CD8-positive, alpha-beta memory T cell (primary cell): ENCODE results near the gene CDH23. TPM values are rescaled to one million over a fixed set of nuclear protein-coding genes. Genes with fewer than 3 reads are reported as not detected.

ENCODE experiments used
- CTCF ChIA-PET: fragments of 350-600 bp; sonication (Branson Sonifier 250); formaldehyde crosslinking; loops from one replicate; lab custom pipeline; 2021; ENCODE audit warnings: antibody characterized with exemption; lab: Charles Lee
- POLR2A ChIA-PET: fragments of 350-600 bp; sonication (Branson Sonifier 250); formaldehyde crosslinking; loops from one replicate; lab custom pipeline; 2021; ENCODE audit warnings: antibody characterized with exemption; lab: Charles Lee
- DNase-seq, 5 donors: peaks; one replicate each; pipeline versions ENCODE4 v3.0.0 to v3.0.0-alpha.2; 2020 to 2022; ENCODE audit warnings: mixed read lengths in 1 of 5
- H3K27ac ChIP-seq: one replicate; pipeline ENCODE4 v1.7.0; 2013; ENCODE audit warnings: low read depth, mild to moderate bottlenecking, low read length, moderate library complexity
- H3K27me3 ChIP-seq: 2 replicates; pipeline ENCODE4 v1.7.0; 2013; ENCODE audit warnings: low read length, mild to moderate bottlenecking; ENCODE audit not compliant: insufficient read depth, poor library complexity, severe bottlenecking
- H3K36me3 ChIP-seq: 2 replicates; pipeline ENCODE4 v1.7.0; 2013; ENCODE audit warnings: mild to moderate bottlenecking, low read length, moderate library complexity; ENCODE audit not compliant: insufficient read depth
- H3K4me1 ChIP-seq: 2 replicates; pipeline ENCODE4 v1.7.0; 2013; ENCODE audit warnings: mild to moderate bottlenecking, low read length, moderate library complexity; ENCODE audit not compliant: insufficient read depth
- H3K4me3 ChIP-seq: 2 replicates; pipeline ENCODE4 v1.7.0; 2013; ENCODE audit warnings: mild to moderate bottlenecking, low read length
- H3K9me3 ChIP-seq: 2 replicates; pipeline ENCODE4 v1.7.0; 2013; ENCODE audit warnings: mild to moderate bottlenecking, low read length
- H3K27ac Mint-ChIP-seq, 8 donors: one replicate each; pipeline ENCODE4 v1.8.0; 2020 to 2021; ENCODE audit warnings: mixed read lengths in 8 of 8, mild to moderate bottlenecking in 6 of 8, inconsistent platforms in 3 of 8, moderate library complexity in 3 of 8
- H3K27me3 Mint-ChIP-seq, 2 donors: one replicate each; pipeline ENCODE4 v1.8.0; 2020 to 2021; ENCODE audit warnings: mixed read lengths in 2 of 2, mild to moderate bottlenecking in 1 of 2, moderate library complexity in 1 of 2
- H3K36me3 Mint-ChIP-seq, 3 donors: one replicate each; pipeline ENCODE4 v1.8.0; 2020 to 2021; ENCODE audit warnings: mixed read lengths in 3 of 3, inconsistent platforms in 1 of 3, mild to moderate bottlenecking in 1 of 3
- H3K4me1 Mint-ChIP-seq, 3 donors: one replicate each; pipeline ENCODE4 v1.8.0; 2020 to 2021; ENCODE audit warnings: mixed read lengths in 3 of 3, inconsistent platforms in 1 of 3, mild to moderate bottlenecking in 1 of 3
- H3K4me3 Mint-ChIP-seq, 7 donors: one replicate each; pipeline ENCODE4 v1.8.0; 2020 to 2021; ENCODE audit warnings: mixed read lengths in 7 of 7, mild to moderate bottlenecking in 6 of 7, moderate library complexity in 4 of 7, inconsistent platforms in 2 of 7
- H3K9me3 Mint-ChIP-seq, 5 donors: one replicate each; pipeline ENCODE4 v1.8.0; 2020 to 2022; ENCODE audit warnings: mixed read lengths in 5 of 5, mild to moderate bottlenecking in 3 of 5, moderate library complexity in 2 of 5, inconsistent platforms in 1 of 5
- polyA plus RNA-seq: library from polyadenylated mRNA; unstranded; fragments of 300-500 nt; fragmentation: Illumina TruSeq; gene quantifications from one replicate; pipeline ENCODE4 v1.2.3, GENCODE V29; 2021
- total RNA-seq, 2 experiments: library from RNA; stranded (reverse); gene quantifications; one replicate each; pipeline ENCODE4 v1.2.3, GENCODE V29; 2021

Gene CDH23
- total and polyA plus RNA-seq, 3 experiments from 2014 or later, result 0.74 to 2.0 (median 0.78) TPM

DNA sequence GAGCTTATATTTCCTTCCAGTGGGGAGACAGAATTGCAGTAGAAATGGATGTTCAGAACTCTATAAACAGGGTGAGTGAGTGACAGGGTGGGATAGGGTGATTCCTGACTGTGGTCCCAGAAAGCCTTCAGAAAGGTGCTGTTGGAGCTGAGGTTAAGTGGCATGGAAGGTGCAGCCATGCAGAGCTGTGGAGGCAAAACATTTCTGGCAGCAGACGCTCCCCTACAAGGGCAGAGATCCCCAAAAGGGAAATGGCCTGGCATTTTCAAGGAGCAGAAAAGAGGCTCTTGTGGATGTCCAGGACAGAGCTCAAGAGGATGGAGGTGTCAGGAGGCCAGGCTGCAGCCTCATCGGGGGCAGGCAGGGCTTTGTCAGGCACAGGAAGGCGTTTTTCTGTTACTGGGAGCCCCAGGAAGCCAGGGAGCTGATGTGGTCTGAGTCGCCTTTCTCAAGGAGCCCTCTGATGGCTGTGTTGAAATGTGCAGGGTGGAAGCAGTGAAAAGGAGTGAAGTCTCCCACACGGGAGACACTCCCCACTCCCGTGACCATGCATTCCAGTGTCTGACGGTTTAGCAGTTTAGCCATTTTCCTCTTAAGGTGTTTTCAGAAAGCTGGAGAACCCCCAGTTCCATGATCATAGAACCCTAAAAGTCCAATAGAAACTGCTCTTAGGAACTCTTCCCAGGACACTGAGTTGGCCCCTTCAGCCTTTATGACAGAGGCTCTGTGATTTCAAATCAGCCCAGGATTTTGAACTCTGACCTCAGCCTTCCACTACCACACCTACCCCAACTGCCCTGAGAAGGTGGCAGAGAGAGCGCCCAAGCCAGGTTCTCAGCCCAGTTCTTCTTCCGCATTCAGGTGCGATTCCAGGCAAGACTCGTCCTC is 226.6 kb downstream of the CDH23 start:
- peak overlapping the region in 2 of 8 donors; percentile 14 to 58 for H3K27ac Mint-ChIP-seq
- Histone ChIP-seq H3K27ac (no peak overlapping the region), H3K27me3 (no peaks in the 10 kb centered on the region), H3K9me3 (no peaks in the 10 kb centered on the region), H3K4me1 (no peaks in the 10 kb centered on the region), H3K4me3 (no peak overlapping the region), H3K36me3 (no peaks in the 10 kb centered on the region)
- CTCF ChIA-PET, result interaction anchor here (1.0 to 1.1 kb wide), 2 partner anchors 85 to 105 kb away, joined by 3 to 4 read pairs; no protein-coding TSS in a partner anchor
- no peaks in the 10 kb centered on the region for H3K9me3 Mint-ChIP-seq
- no peak overlapping the region for H3K4me3 Mint-ChIP-seq
- DNase-seq, result no peak
- no peaks in the 10 kb centered on the region for H3K36me3 Mint-ChIP-seq
- POLR2A ChIA-PET, result no interaction called here
- peaks cover 12 to 16% of the 10 kb centered on the region in 2 donors for H3K27me3 Mint-ChIP-seq
- H3K4me1 Mint-ChIP-seq, result no peaks in the 10 kb centered on the region

DNA sequence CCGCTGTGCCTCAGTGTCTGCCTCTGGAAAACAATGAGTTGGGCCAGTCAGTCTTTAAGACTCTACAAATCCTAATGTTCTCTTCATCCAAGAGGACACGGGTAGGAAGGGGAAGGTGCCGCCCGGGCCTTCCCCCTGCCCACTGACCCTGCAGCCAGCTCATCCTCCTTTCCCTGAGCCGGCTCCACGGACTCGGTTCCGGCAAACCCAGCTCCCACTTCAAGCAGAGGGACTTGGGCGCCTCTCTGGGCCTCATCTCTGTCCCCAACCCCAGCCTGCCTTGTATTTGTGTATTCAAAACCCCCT is 227.2 kb downstream of the CDH23 start:
- no peaks in the 10 kb centered on the region for H3K36me3 Mint-ChIP-seq

DNA sequence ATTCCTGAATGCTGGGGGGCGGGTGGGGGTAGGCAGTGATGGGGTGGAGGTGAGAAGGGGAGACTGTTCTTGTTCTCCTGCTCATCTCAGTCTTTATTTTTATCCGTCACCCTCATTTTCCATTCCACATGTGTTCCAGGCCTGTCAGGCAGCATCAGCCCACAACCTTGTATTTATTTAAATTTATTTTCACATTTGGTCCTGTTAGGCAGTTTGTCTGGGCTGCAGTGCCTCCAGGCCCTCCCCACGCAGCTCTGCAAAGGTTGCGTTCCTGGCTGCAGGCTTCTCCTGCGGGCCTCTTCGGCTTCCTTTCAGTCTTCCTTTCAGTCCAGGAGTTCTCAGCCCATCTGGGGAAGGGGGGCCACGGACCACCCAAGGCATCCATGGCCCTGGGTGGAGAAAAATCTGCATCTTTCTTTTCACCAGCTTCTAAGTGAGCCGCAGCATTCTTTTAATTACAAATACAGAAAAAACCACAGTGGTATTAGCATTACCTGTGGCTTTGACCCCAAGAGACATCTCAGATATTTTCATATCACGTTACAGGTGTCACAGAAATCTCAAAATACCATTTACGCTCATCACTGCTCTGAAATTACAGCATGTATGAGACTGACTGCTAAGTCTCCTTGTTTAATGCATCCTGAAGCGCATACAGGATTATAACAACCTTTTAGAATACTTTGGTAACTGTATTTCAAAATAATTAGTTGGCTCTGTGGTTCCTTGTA is 228.9 kb downstream of the CDH23 start:
- H3K4me1 Mint-ChIP-seq, result no peaks in the 10 kb centered on the region
- no peak overlapping the region for H3K27ac ChIP-seq
- no peaks in the 10 kb centered on the region for H3K27me3 ChIP-seq
- ChIA-PET POLR2A (no interaction called here), CTCF (interaction anchor here (1.4 kb wide), 1 partner anchor 16 kb away, joined by 3 read pairs; no protein-coding TSS in a partner anchor)
- no peak overlapping the region for H3K27ac Mint-ChIP-seq
- H3K36me3 Mint-ChIP-seq, result no peaks in the 10 kb centered on the region
- no peaks in the 10 kb centered on the region for H3K9me3 Mint-ChIP-seq
- H3K4me3 Mint-ChIP-seq, result no peak overlapping the region
- no peaks in the 10 kb centered on the region for H3K4me1 ChIP-seq
- H3K4me3 ChIP-seq, result no peak overlapping the region
- DNase-seq, result no peak
- no peaks in the 10 kb centered on the region for H3K9me3 ChIP-seq
- no peaks in the 10 kb centered on the region for H3K36me3 ChIP-seq
- H3K27me3 Mint-ChIP-seq, result peaks cover 12 to 16% of the 10 kb centered on the region in 2 donors

More for the DNA sequence above, 227.2 kb downstream of the CDH23 start:
- no peak for DNase-seq
- Mint-ChIP-seq H3K4me3 (no peak overlapping the region), H3K9me3 (no peaks in the 10 kb centered on the region), H3K4me1 (no peaks in the 10 kb centered on the region), H3K27me3 (peaks cover 12 to 16% of the 10 kb centered on the region in 2 donors), H3K27ac (no peak overlapping the region)
- Histone ChIP-seq H3K4me3 (no peak overlapping the region), H3K4me1 (no peaks in the 10 kb centered on the region), H3K36me3 (no peaks in the 10 kb centered on the region), H3K27ac (no peak overlapping the region), H3K9me3 (no peaks in the 10 kb centered on the region), H3K27me3 (no peaks in the 10 kb centered on the region)
- POLR2A ChIA-PET, result no interaction called here
- CTCF ChIA-PET, result interaction anchor here (1.0 to 1.4 kb wide), 3 partner anchors 14 to 105 kb away, joined by 3 to 4 read pairs (median 3); no protein-coding TSS in a partner anchor

DNA sequence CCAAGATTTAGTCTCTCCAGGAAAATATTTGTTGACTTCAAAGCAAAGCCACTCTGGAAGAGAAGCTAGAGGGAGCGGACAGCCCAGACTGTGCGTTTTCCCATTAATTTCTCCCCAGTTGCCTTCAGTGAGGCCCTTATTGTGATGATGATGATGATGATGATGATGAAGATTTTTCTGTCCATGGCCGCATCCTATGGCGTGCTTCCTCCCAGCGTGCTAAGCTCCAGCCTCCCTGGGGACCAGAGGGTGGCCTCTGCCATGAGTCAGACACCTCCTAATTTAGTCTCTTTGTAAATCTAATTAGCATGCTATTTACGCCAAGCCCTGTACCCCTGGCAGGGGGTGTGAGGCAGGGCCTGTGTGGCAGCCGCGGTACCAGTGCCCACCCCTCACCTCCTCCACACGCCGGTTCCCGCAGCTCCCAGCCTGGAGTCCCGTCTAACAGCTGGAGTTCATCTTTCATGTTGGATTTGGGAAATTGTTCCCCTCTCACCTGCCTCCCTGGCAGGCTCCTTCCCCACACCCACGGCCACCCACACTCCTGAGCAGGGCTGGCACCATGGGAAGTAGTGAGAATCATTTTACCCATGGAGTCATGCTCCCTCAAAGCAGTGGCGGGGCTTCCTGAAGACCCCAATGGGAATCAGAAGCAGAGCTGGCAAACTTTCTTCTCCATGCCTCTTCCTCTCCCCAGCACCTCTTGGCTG is 230.7 kb downstream of the CDH23 start:
- Mint-ChIP-seq H3K27me3 (peaks cover 10 to 16% of the 10 kb centered on the region in 2 donors), H3K27ac (no peak overlapping the region), H3K4me1 (no peaks in the 10 kb centered on the region), H3K9me3 (no peaks in the 10 kb centered on the region), H3K36me3 (no peaks in the 10 kb centered on the region), H3K4me3 (no peak overlapping the region)
- no peak for DNase-seq
- no peak overlapping the region for H3K27ac ChIP-seq
- H3K27me3 ChIP-seq, result no peaks in the 10 kb centered on the region
- no peaks in the 10 kb centered on the region for H3K9me3 ChIP-seq
- H3K4me3 ChIP-seq, result no peak overlapping the region
- ChIA-PET CTCF (interaction anchor here (2.3 kb wide), 1 partner anchor 58 kb away, joined by 6 read pairs; no protein-coding TSS in a partner anchor), POLR2A (no interaction called here)
- H3K36me3 ChIP-seq, result no peaks in the 10 kb centered on the region
- no peaks in the 10 kb centered on the region for H3K4me1 ChIP-seq

DNA sequence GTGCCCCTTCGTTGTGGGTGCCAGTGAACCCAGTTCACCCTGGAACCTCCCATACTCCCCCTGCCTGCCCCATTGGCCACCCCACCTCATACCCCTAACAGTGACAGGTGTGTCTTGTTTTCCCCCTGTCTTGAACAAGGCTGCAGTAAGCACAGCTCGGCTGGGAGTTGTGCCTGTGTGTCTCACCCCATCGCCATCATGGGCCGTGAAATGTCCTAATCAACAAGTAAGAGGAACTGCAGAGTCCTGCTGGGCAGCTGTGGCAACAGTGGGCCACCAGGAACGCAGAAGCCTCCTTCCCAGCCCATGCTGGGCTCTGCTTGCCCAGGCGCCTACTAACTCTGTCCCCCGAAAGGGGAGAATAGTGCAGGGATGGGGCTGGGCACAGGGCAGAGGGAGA is 231.2 kb downstream of the CDH23 start:
- Mint-ChIP-seq H3K36me3 (no peaks in the 10 kb centered on the region), H3K4me1 (no peaks in the 10 kb centered on the region), H3K27ac (no peak overlapping the region), H3K9me3 (no peaks in the 10 kb centered on the region), H3K27me3 (peaks cover 10 to 15% of the 10 kb centered on the region in 2 donors), H3K4me3 (no peak overlapping the region)
- ChIA-PET CTCF (interaction anchor here (2.3 kb wide), 1 partner anchor 58 kb away, joined by 6 read pairs; no protein-coding TSS in a partner anchor), POLR2A (no interaction called here)
- H3K27ac ChIP-seq, result no peak overlapping the region
- H3K4me3 ChIP-seq, result no peak overlapping the region
- H3K9me3 ChIP-seq, result no peaks in the 10 kb centered on the region
- H3K27me3 ChIP-seq, result no peaks in the 10 kb centered on the region
- no peaks in the 10 kb centered on the region for H3K36me3 ChIP-seq
- H3K4me1 ChIP-seq, result no peaks in the 10 kb centered on the region
- no peak for DNase-seq

DNA sequence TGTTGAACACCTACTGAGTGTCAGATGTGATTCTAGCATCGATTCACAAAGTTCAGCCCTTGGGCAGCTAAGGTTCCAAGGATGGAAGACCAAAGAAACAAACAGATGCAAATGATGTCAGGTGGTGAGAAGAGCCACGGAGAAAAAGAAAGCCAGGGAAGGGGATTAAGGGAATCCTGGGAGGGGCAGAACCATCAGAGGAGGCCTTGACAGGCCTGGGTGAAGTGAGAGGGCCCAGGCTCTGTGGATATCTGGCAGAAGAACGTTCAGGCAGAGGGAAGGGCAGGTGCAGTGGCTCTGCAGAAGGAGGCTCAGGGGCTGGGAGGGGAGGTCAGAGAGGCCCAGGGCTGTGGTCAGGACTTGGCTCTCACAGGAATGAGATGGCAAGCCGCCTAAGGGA is 232.4 kb downstream of the CDH23 start:
- Mint-ChIP-seq H3K27ac (no peak overlapping the region), H3K36me3 (no peaks in the 10 kb centered on the region), H3K27me3 (peaks cover 10 to 12% of the 10 kb centered on the region in 2 donors), H3K4me3 (no peak overlapping the region), H3K4me1 (no peaks in the 10 kb centered on the region), H3K9me3 (no peaks in the 10 kb centered on the region)
- Histone ChIP-seq H3K36me3 (no peaks in the 10 kb centered on the region), H3K4me1 (no peaks in the 10 kb centered on the region), H3K27me3 (no peaks in the 10 kb centered on the region), H3K4me3 (no peak overlapping the region), H3K9me3 (no peaks in the 10 kb centered on the region), H3K27ac (no peak overlapping the region)
- CTCF ChIA-PET, result no interaction called here
- POLR2A ChIA-PET, result no interaction called here
- no peak for DNase-seq

GRCh38 chr10:71630168-71630567 is 233.4 kb downstream of the CDH23 start:
- ChIA-PET CTCF (no interaction called here), POLR2A (no interaction called here)
- no peaks in the 10 kb centered on the region for H3K27me3 ChIP-seq
- H3K9me3 Mint-ChIP-seq, result no peaks in the 10 kb centered on the region
- H3K27ac ChIP-seq, result no peak overlapping the region
- H3K36me3 Mint-ChIP-seq, result no peaks in the 10 kb centered on the region
- H3K4me3 ChIP-seq, result no peak overlapping the region
- no peak overlapping the region for H3K4me3 Mint-ChIP-seq
- H3K9me3 ChIP-seq, result no peaks in the 10 kb centered on the region
- H3K36me3 ChIP-seq, result no peaks in the 10 kb centered on the region
- H3K27ac Mint-ChIP-seq, result no peak overlapping the region
- DNase-seq, result no peak
- no peaks in the 10 kb centered on the region for H3K4me1 ChIP-seq
- no peaks in the 10 kb centered on the region for H3K4me1 Mint-ChIP-seq
- peaks cover 10 to 12% of the 10 kb centered on the region in 2 donors for H3K27me3 Mint-ChIP-seq
